Measurements from ENCODE around the gene OTULINL. TPM values are rescaled to one million over a fixed set of nuclear protein-coding genes. Genes with fewer than 3 reads are reported as not detected.

The OTULINL gene
- total and polyA plus RNA-seq, 9 donors, result 3.3 to 6.7 (median 5.2) TPM

- H3K9me3 ChIP-seq (replicated peaks; ENCODE audit: control insufficient read depth, low read depth, low read length), result no peaks in the 10 kb centered on the region
- no peak overlapping the region for H3K27ac ChIP-seq (ENCODE audit: low read length)
- no peak overlapping the region for H3K4me3 ChIP-seq (ENCODE audit: low read length)
- no peaks in the 10 kb centered on the region for H3K27me3 ChIP-seq (ENCODE audit: control insufficient read depth, insufficient read depth, low read length)
- H3K4me1 ChIP-seq (ENCODE audit: control insufficient read depth, insufficient read depth, low read length), result no peaks in the 10 kb centered on the region
- WGBS (ENCODE audit: insufficient coverage), result 80% methylated on average over 1 of the region's 4 CpGs
- no peaks in the 10 kb centered on the region for H3K36me3 ChIP-seq (ENCODE audit: control insufficient read depth, insufficient read depth, low read length)
- DNase-seq, result no peak
These were observed 35.8 kb downstream of the OTULINL start for GRCh38 chr5:14617441-14617840.

- Histone ChIP-seq H3K4me1 (ENCODE audit: control insufficient read depth, insufficient read depth, low read length) (no peaks in the 10 kb centered on the region), H3K36me3 (ENCODE audit: control insufficient read depth, insufficient read depth, low read length) (no peaks in the 10 kb centered on the region), H3K9me3 (replicated peaks; ENCODE audit: control insufficient read depth, low read depth, low read length) (no peaks in the 10 kb centered on the region), H3K4me3 (ENCODE audit: low read length) (no peak overlapping the region), H3K27ac (ENCODE audit: low read length) (no peak overlapping the region), H3K27me3 (ENCODE audit: control insufficient read depth, insufficient read depth, low read length) (no peaks in the 10 kb centered on the region)
- DNase-seq, result no peak
These were observed 45.7 kb downstream of the OTULINL start for GRCh38 chr5:14627270-14627669.

GRCh38 chr5:14628346-14628745 lies 46.8 kb downstream of the OTULINL start:
- DNase-seq, result peak; percentile 72
- H3K27ac ChIP-seq (ENCODE audit: low read length), result no peak overlapping the region
- no peak overlapping the region for H3K4me3 ChIP-seq (ENCODE audit: low read length)
- H3K4me1 ChIP-seq (ENCODE audit: control insufficient read depth, insufficient read depth, low read length), result no peaks in the 10 kb centered on the region
- no peaks in the 10 kb centered on the region for H3K36me3 ChIP-seq (ENCODE audit: control insufficient read depth, insufficient read depth, low read length)
- WGBS (ENCODE audit: insufficient coverage), result no CpG with 5 or more reads among the region's 3 CpGs
- H3K9me3 ChIP-seq (replicated peaks; ENCODE audit: control insufficient read depth, low read depth, low read length), result no peaks in the 10 kb centered on the region
- no peaks in the 10 kb centered on the region for H3K27me3 ChIP-seq (ENCODE audit: control insufficient read depth, insufficient read depth, low read length)

GRCh38 chr5:14630671-14631070 lies 49.1 kb downstream of the OTULINL start:
- no peaks in the 10 kb centered on the region for H3K27me3 ChIP-seq (ENCODE audit: control insufficient read depth, insufficient read depth, low read length)
- no peaks in the 10 kb centered on the region for H3K9me3 ChIP-seq (replicated peaks; ENCODE audit: control insufficient read depth, low read depth, low read length)
- DNase-seq, result no peak
- H3K27ac ChIP-seq (ENCODE audit: low read length), result no peak overlapping the region
- H3K4me1 ChIP-seq (ENCODE audit: control insufficient read depth, insufficient read depth, low read length), result no peaks in the 10 kb centered on the region
- no peak overlapping the region for H3K4me3 ChIP-seq (ENCODE audit: low read length)
- no peaks in the 10 kb centered on the region for H3K36me3 ChIP-seq (ENCODE audit: control insufficient read depth, insufficient read depth, low read length)
- no CpG with 5 or more reads among the region's 2 CpGs for WGBS (ENCODE audit: insufficient coverage)

- H3K4me1 ChIP-seq (ENCODE audit: control insufficient read depth, insufficient read depth, low read length), result no peaks in the 10 kb centered on the region
- DNase-seq, result no peak
- no peaks in the 10 kb centered on the region for H3K9me3 ChIP-seq (replicated peaks; ENCODE audit: control insufficient read depth, low read depth, low read length)
- no peak overlapping the region for H3K27ac ChIP-seq (ENCODE audit: low read length)
- H3K4me3 ChIP-seq (ENCODE audit: low read length), result no peak overlapping the region
- peaks cover 2% of the 10 kb centered on the region for H3K27me3 ChIP-seq (ENCODE audit: control insufficient read depth, insufficient read depth, low read length)
- WGBS (ENCODE audit: insufficient coverage), result 57% methylated on average over 1 of the region's 2 CpGs
- no peaks in the 10 kb centered on the region for H3K36me3 ChIP-seq (ENCODE audit: control insufficient read depth, insufficient read depth, low read length)
These were observed 54.1 kb downstream of the OTULINL start for GRCh38 chr5:14635656-14636055.

- no peaks in the 10 kb centered on the region for H3K4me1 ChIP-seq (ENCODE audit: control insufficient read depth, insufficient read depth, low read length)
- no peaks in the 10 kb centered on the region for H3K9me3 ChIP-seq (replicated peaks; ENCODE audit: control insufficient read depth, low read depth, low read length)
- H3K27me3 ChIP-seq (ENCODE audit: control insufficient read depth, insufficient read depth, low read length), result peaks cover 4% of the 10 kb centered on the region
- H3K36me3 ChIP-seq (ENCODE audit: control insufficient read depth, insufficient read depth, low read length), result no peaks in the 10 kb centered on the region
- H3K27ac ChIP-seq (ENCODE audit: low read length), result no peak overlapping the region
- no peak for DNase-seq
- no peak overlapping the region for H3K4me3 ChIP-seq (ENCODE audit: low read length)
- WGBS (ENCODE audit: insufficient coverage), result 68% methylated on average over 10 of the region's 10 CpGs
These were observed 59.2 kb downstream of the OTULINL start for GRCh38 chr5:14640765-14641164.

- Histone ChIP-seq H3K4me3 (ENCODE audit: low read length) (no peak overlapping the region), H3K4me1 (ENCODE audit: control insufficient read depth, insufficient read depth, low read length) (no peaks in the 10 kb centered on the region), H3K36me3 (ENCODE audit: control insufficient read depth, insufficient read depth, low read length) (no peaks in the 10 kb centered on the region), H3K27ac (ENCODE audit: low read length) (no peak overlapping the region), H3K9me3 (replicated peaks; ENCODE audit: control insufficient read depth, low read depth, low read length) (no peaks in the 10 kb centered on the region), H3K27me3 (ENCODE audit: control insufficient read depth, insufficient read depth, low read length) (peaks cover 3% of the 10 kb centered on the region)
- 92% methylated on average over 1 of the region's 1 CpG for WGBS (ENCODE audit: insufficient coverage)
- DNase-seq, result no peak
These were observed 63.1 kb downstream of the OTULINL start for GRCh38 chr5:14644623-14645237.

- Histone ChIP-seq H3K27ac (ENCODE audit: low read length) (no peak overlapping the region), H3K4me3 (ENCODE audit: low read length) (no peak overlapping the region), H3K27me3 (ENCODE audit: control insufficient read depth, insufficient read depth, low read length) (peaks cover 2% of the 10 kb centered on the region), H3K36me3 (ENCODE audit: control insufficient read depth, insufficient read depth, low read length) (no peaks in the 10 kb centered on the region), H3K9me3 (replicated peaks; ENCODE audit: control insufficient read depth, low read depth, low read length) (no peaks in the 10 kb centered on the region), H3K4me1 (ENCODE audit: control insufficient read depth, insufficient read depth, low read length) (no peaks in the 10 kb centered on the region)
- no peak for DNase-seq
- WGBS (ENCODE audit: insufficient coverage), result no CpG with 5 or more reads among the region's 3 CpGs
These were observed 68.5 kb downstream of the OTULINL start for GRCh38 chr5:14650052-14650451.

GRCh38 chr5:14655146-14655741 lies 73.7 kb downstream of the OTULINL start:
- 17% methylated on average over 1 of the region's 4 CpGs for WGBS (ENCODE audit: insufficient coverage)
- no peak for DNase-seq
- no peaks in the 10 kb centered on the region for H3K36me3 ChIP-seq (ENCODE audit: control insufficient read depth, insufficient read depth, low read length)
- H3K27ac ChIP-seq (ENCODE audit: low read length), result no peak overlapping the region
- no peak overlapping the region for H3K4me3 ChIP-seq (ENCODE audit: low read length)
- no peaks in the 10 kb centered on the region for H3K4me1 ChIP-seq (ENCODE audit: control insufficient read depth, insufficient read depth, low read length)
- H3K9me3 ChIP-seq (replicated peaks; ENCODE audit: control insufficient read depth, low read depth, low read length), result no peaks in the 10 kb centered on the region
- no peaks in the 10 kb centered on the region for H3K27me3 ChIP-seq (ENCODE audit: control insufficient read depth, insufficient read depth, low read length)

- DNase-seq, result no peak
- Histone ChIP-seq H3K27ac (ENCODE audit: low read length) (no peak overlapping the region), H3K9me3 (replicated peaks; ENCODE audit: control insufficient read depth, low read depth, low read length) (no peaks in the 10 kb centered on the region), H3K27me3 (ENCODE audit: control insufficient read depth, insufficient read depth, low read length) (no peaks in the 10 kb centered on the region), H3K4me1 (ENCODE audit: control insufficient read depth, insufficient read depth, low read length) (no peaks in the 10 kb centered on the region), H3K36me3 (ENCODE audit: control insufficient read depth, insufficient read depth, low read length) (peaks cover 2% of the 10 kb centered on the region), H3K4me3 (ENCODE audit: low read length) (no peak overlapping the region)
- no CpG with 5 or more reads among the region's 2 CpGs for WGBS (ENCODE audit: insufficient coverage)
These were observed 75.3 kb downstream of the OTULINL start for GRCh38 chr5:14656898-14657297.

All from muscle of leg (tissue), 11 donors.